HG03378 (cell line): ENCODE measurements around the gene EDEM3.
"Not testable (repeated sequence)": the region's sequence is repeated elsewhere in the genome, so short reads cannot be mapped to it uniquely, and the experiment has no call there.

Experiments used
- ATAC-seq: cut with Tn5 transposase; IDR thresholded peaks from one replicate; pipeline ENCODE4 v1.9.1; 2021; ENCODE audit warnings: mild to moderate bottlenecking, moderate library complexity; ENCODE audit not compliant: unreplicated experiment

EDEM3 gene

DNA sequence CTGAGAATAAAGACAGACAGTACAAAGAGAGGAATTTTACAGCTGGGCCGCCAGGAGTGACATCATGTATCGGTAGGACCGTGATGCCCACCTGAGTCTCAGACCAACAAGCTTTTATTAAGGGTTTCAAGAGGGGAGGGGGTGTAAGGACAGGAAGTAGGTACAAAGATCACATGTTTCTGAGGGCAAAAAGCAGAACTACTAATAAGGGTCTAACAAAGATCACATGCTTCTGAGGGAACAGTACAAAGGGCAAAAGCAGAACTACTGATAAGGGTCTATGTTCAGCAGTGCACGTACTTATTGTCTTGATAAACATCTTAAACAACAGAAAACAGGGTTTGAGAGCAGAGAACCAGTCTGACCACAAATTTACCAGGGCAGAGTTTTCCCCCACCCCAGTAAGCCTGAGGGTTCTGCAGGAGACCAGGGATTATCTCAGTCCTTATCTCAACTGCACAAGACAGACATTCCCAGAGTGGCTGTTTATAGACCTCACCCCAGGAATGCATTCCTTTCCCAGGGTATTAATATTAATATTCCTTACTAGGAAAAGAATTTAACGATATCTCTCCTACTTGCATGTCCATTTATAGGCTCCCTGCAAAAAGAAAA is 73.9 kb downstream of the EDEM3 start:
- not testable (repeated sequence) for ATAC-seq

GRCh38 chr1:184679472-184679871 is 75.2 kb downstream of the EDEM3 start:
- not testable (repeated sequence) for ATAC-seq

DNA sequence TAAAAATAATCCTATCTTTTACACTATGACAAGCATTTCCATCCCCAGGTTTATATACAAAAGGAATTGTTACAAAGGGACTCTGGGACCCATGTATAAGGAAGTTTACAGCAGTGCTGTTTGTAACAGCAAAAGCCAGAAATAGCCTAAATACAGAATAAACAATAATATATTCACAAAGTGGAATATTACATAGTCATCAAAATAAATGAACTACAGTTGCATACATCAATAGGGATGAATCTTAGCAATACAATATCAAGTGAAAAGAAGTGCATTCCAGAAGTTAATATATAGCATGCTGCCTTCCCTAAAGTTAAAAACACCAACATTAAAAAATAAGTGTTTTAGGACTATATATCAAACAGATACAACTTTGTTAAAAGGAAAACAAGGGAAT is 77.3 kb downstream of the EDEM3 start:
- no peak for ATAC-seq

- ATAC-seq = no peak
Observed at GRCh38 chr1:184673305-184673704, 81.4 kb downstream of the EDEM3 start.

GRCh38 chr1:184672013-184672726 is 82.5 kb downstream of the EDEM3 start:
- no peak for ATAC-seq

- no peak for ATAC-seq
Observed at GRCh38 chr1:184669391-184669790, 85.3 kb downstream of the EDEM3 start.

- ATAC-seq = no peak
Observed at GRCh38 chr1:184665360-184665759, 89.3 kb downstream of the EDEM3 start.

GRCh38 chr1:184664661-184665060 is 90.0 kb downstream of the EDEM3 start:
- ATAC-seq = no peak

- ATAC-seq = no peak
Observed at GRCh38 chr1:184664042-184664660, 90.5 kb downstream of the EDEM3 start.

- ATAC-seq = no peak
Observed at GRCh38 chr1:184661801-184662200, 92.9 kb downstream of the EDEM3 start.

- ATAC-seq = no peak
Observed at GRCh38 chr1:184660462-184661191, 94.0 kb downstream of the EDEM3 start.

DNA sequence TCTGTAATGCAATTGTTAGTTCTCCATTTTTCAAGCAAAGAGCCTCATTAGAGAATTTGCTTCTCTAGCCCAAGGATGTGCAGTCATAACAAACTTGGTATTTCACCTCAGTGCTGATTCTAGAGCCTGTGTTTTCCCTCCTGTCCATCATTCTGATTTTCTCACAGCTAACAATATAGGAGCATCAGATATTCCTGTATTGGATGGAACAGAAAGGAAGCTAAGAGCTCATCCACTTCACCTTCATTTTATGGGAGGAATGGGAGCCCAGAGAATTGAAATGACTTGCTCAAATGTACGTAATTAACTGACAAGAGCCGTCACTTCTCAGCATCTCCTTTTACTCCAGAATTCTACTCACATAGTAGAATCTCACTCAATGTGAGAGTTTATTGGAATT is 96.6 kb downstream of the EDEM3 start:
- no peak for ATAC-seq

DNA sequence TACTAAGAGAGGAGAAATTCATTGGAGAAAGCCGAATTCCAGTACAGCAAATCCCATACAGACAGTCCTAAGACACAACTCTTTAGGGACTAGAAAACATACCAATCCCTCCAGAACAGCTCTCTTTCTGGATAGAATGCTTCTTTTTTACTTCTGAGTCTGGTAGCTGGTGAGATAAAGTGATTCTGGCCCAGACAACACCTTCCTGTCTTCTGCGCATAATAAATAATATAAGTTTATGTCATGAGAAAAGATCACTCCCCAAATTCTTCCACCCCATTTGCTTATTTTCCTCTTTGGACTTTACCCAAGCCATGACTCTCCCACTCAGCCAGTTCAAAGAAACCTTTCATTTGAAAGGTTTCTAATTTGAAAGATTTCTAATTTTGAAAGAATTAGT is 98.4 kb downstream of the EDEM3 start:
- ATAC-seq = no peak

DNA sequence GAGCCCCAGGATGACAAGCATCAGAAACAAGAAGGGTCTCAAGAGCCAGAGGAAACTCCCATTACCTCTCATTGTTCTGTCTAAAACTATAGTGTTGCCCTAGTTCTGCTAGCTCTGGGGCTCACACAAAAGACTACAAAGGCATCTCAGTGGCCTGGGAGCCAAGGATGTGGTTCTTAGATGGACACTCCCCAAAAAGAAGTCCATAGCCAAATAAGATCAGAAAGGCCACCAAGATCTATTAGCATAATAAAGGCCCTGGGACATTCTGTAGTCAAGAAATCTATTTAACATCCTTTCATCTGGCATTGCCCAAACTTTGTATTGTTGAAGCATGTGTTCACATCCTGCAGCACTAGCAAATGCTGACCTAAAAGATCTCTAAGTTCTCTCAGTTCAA is 99.5 kb downstream of the EDEM3 start:
- ATAC-seq = no peak

GRCh38 chr1:184650177-184650866 is 104.3 kb downstream of the EDEM3 start:
- no peak for ATAC-seq

- ATAC-seq = peak; percentile 87
Observed at GRCh38 chr1:184649451-184649888, 105.2 kb downstream of the EDEM3 start.

DNA sequence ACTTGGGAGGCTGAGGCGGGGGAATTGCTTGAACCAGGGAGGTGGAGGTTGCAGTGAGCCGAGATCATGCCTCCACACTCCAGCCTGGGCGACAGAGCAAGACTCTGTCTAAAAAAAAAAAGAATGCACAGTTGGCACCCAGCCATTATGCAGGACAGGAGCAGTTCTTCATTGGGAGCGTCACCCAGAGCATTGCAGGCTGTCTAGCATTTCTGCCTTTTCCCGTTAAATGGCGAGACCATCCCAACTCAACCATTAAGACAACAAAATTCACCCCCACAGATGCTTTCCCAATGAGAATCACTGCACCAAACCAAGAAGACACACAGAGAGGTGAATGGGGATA is 105.8 kb downstream of the EDEM3 start:
- no peak for ATAC-seq

DNA sequence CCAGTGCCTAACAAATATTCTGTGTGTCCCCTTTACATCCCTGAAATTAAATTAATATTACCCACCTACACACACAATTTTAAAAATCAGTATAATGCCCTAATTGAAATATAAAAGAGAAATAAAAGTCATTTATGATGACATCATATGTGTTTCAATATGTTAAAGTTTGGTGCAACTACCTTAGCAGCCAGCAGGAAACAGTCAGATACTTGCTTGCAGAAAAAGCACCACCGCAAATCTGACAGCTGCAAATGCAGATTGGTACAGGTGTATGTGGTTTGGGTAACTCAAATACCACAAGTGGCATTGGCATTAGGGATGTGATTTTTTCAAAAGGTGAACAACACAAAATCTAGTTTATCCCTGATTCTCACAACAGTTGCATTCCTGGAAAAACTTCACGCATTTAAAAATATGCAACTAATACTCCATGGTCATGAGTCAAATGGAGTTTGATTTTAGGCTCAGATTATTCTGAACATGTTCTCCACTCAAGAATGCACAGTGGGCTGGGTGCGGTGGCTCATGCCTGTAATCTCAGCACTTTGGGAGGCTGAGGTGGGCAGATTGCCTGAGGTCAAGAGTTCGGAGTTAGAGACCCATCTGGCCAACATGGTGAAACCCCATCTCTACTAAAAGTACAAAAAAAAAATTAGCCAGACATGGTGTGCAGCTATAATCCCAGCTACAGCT is 106.3 kb downstream of the EDEM3 start:
- ATAC-seq = no peak

DNA sequence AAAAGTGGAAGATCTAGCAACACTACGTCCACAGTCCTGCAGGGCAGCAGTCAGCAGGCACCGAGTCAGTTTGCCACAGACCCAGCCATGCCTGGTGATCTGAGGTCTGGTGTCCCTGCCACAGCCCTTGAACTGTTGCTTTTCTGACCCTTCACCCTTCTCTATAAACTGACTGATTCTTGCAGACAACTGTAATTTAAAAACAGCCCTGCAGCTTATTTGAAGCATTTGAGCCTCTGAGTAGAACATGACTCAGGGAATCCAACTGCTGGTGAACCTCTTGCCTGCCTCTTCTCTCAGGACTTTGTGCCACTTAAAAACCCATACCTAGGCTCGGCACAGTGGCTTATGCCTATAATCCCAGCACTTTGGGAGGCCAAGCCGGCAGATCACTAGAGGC is 107.2 kb downstream of the EDEM3 start:
- no peak for ATAC-seq

DNA sequence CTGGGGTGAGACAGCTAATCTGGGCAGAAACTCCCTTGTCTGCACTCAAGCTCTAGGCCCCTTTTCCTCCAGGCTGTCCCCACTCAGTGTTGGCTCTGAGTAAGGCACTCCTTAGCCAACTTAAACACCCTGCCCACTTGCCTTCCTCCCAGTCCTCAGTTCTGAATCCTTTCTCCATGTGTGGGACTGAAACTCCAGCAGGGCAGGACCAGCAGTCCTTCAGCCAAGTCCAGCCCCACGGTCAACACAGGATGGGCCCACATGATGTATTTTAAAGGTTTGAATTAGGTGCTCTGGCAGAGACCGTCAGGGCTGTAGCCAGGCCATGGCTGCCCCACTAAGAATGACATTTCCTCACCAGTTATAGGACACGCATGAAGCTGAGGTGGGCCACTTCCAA is 107.8 kb downstream of the EDEM3 start:
- no peak for ATAC-seq
